NCI-H226 (cell line): ENCODE results near the gene LCA5L.
A peak's percentile ranks its signal among the peaks of the same experiment; 100 is the strongest.
"Not testable (repeated sequence)": the region's sequence is repeated elsewhere in the genome, so short reads cannot be mapped to it uniquely, and the experiment has no call there.

ENCODE experiments used
- DNase-seq: peaks from one replicate; pipeline ENCODE4 v3.0.0-alpha.2; 2015

LCA5L gene

DNA sequence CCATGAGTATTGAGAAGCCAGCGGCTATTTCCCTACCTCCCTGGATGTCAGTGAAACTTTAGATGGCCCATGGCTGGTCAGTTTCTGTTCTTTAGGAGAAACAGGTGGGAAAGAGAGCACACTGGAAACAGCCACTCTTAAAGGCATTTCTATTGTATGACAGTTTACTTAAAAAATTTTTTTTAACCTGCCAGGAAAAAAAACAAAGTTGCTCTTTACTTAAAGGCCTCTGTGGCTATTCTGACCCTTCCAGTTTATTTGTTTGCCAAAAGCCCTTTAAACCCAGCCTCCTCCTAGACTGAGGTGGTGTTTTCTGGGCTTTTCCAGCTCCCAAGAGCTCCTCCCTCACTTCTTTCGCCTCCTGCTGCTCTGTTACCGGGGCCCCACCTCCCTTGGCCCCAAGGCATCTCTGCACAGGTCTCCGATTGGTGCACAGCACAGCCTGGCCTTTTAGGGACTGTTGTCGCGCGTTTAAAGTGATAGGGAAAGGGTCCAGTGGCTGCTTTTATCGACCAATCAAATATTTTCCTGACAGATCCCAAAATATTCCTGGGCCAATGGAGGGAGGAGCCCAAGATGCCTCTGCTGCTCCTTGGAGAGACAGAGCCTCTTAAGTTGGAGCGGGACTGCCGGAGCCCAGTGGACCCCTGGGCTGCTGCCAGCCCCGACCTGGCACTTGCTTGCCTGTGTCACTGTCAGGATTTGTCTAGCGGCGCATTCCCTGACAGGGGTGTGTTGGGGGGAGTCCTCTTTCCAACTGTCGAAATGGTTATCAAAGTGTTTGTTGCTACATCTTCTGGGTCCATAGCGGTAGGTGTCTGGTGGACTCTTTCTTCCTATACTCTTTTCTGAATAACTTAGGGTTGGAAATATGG lies 6.0 kb upstream of the LCA5L start, which contains the start of gene SH3BGR:
TSS of gene SH3BGR (plus strand) at position 639 of the 875 bp plus-strand sequence. CDS start at position 766, 127 bp downstream.
- DNase-seq, result no peak

- DNase-seq, result no peak
Measured at GRCh38 chr21:39447264-39447663, 1.7 kb upstream of the LCA5L start.

DNA sequence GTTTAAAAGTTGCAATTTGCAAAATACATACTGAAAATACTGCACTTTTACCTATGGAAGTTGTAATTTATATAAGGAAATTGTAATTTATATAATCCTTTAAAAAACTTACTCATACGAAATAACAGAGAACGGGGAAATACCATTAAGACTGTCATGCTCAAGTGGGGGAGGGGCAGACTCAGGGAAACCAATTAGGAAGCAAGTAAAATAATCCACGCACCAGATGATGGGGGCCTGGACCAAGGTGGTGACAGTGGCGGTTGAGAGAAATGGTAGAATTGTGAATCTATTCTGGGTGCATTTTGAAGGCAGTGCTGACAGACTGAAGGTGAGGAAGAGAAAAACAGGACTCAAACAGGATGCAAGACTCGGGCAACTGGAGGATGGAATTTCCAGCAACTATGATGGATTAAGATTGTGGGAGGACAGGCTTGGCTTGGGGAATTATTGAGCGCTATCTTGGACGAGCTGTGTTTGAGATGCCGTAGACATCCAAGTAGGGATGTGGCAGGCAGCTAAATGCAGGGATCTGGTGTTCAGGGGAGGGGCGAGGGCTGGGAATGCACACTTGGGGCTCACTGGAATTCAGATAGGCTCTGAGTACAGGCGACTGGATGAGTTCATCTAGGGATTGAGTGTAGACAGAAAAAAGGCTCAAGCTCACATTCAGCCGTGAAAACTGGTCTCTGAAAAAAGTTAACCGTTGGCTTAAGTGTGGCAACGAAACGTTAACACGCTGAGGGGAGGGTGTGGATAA lies 977 bp downstream of the LCA5L start:
- peak; percentile 55 for DNase-seq

GRCh38 chr21:39441502-39442475 lies 3.8 kb downstream of the LCA5L start:
- DNase-seq, result peak; percentile 10

DNA sequence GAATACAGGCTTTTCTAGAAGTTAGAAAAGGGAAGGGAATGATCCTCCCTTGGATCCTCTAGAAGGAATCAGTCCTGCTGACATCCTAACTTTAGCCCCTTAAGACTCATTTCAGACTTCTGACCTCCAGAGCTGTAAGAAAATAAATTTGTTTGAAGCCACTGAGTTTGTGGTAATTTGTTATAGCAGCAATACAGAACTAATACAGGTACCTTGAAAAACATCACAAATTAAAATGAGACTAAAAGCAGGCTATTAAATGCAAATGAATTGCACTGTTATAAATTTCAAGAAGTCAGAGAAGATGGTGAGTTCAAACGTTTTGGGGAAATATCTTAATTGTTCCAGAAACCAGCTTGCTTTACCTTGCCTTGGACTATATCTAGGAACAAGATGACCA lies 6.3 kb downstream of the LCA5L start:
- no peak for DNase-seq

GRCh38 chr21:39434950-39435349 lies 10.6 kb downstream of the LCA5L start:
- no peak for DNase-seq

DNA sequence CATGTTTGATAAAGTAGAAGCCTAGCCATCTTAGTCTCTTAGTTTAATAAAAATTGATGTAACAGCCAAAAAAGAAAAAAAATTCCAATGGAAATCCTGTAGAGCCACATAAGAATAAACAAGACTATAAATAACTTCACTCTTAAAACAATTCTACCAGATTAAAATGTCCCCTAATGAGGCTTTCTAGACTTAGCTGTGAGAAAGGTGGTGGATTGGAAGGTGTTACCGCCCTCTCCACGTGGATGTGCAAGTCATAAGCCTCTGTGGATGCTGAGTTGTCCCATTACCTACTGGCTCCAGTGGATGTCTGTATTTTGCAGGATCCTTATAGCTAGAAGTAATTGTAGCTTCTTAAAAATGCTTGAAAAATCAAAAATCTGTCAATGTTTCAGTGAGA lies 14.6 kb downstream of the LCA5L start:
- DNase-seq, result no peak

DNA sequence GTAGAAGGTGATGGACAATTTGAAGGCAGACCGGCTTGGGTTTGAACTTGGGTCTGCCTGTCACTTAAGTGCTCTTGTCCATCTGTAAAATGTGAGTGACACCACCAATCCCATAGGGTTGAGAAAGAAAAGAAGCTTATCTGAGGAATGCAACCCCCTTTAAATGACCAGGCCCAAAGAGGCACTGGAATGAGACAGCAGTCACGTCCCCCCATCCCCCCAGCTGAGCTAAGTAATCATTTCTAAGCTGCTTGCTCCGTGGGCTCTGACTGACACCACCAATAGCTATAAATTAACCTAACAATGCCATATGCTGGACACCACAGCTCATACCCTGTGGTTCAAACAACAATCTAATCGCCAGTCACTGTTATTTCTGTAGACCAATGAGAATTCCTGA lies 15.1 kb downstream of the LCA5L start:
- DNase-seq, result no peak

- DNase-seq, result no peak
Measured at GRCh38 chr21:39430016-39430415, 15.6 kb downstream of the LCA5L start.

- no peak for DNase-seq
Measured at GRCh38 chr21:39429445-39429844, 16.1 kb downstream of the LCA5L start.

- no peak for DNase-seq
Measured at GRCh38 chr21:39422527-39423241, 22.9 kb downstream of the LCA5L start.

DNA sequence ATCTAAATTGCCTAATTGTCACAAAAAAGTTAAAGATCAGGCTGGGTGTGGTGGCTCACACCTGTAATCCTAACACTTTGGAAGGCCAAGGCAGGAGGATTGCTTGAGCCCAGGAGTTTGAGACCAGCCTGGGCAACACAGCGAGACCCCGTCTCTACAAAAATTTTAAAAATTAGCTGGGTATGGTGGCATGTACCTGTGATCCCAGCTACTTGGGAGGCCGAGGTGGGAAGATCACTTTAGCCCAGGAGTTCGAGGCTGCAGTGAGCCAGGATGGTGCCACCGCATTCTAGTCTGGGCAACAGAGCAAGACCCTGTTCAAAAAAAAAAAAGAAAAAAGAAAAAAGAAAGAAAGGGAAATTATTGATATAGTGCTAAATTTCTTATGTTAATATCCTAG lies 26.4 kb downstream of the LCA5L start:
- DNase-seq, result not testable (repeated sequence)

GRCh38 chr21:39406065-39406464 lies 39.5 kb downstream of the LCA5L start:
- DNase-seq, result no peak

GRCh38 chr21:39400173-39400572 lies 45.4 kb downstream of the LCA5L start:
- no peak for DNase-seq

DNA sequence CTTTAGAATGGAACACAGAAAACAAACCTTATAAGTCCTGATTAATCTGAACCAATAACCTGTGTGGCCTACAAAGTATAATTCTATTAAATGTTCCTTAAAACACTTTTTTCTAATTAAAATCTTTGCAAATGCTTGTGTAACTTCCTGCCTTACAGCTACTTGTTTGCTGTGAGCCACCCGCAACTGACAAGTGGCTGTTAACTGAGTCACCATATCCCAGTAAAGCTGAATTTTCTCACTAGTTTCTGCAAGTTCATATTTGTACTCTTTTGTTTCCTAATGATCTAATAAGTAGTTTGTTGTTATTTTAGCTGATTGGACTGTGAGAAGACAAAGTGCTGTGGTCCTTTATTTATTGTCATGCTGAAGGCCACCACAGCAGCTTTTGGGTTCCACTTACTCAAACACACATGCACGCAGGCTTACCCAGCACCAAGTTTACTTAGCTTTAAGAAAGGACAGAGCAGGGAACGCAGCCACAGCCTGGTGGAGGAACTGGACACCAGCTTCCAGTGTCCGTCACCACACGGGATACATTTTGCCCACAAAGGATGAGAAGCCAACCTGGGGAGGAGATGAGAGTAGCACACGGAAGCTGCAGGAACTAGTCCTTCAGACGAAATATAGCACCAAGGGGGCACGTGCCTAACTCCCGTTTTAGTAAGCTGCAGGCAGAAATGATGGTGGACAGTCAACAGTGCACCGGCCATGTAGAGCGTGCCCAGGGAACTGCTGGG lies 47.8 kb downstream of the LCA5L start:
- DNase-seq, result no peak

GRCh38 chr21:39392981-39393380 lies 52.6 kb downstream of the LCA5L start:
- DNase-seq, result no peak

GRCh38 chr21:39390212-39390765 lies 55.3 kb downstream of the LCA5L start:
- no peak for DNase-seq

DNA sequence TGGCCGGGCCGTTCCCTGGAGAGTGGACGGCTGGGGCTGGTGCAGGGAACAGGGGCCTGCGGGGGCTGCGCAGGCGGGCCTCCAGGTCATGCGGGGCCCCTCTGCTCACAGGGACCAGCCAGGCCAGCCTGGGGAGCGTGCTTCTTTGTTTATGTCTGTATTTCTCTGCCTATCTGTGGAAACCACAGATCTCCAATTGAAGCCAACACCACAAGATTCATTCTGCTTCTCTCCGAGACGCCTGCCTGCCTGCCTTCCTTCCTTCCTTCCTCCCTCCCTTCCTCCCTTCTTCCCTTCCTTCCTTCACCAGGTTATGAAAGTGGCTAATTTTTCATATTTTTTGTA lies 56.8 kb downstream of the LCA5L start:
- no peak for DNase-seq

- peak; percentile 76 for DNase-seq
Measured at GRCh38 chr21:39388038-39388810, 57.4 kb downstream of the LCA5L start.

GRCh38 chr21:39387461-39388037 lies 58.0 kb downstream of the LCA5L start:
- peak; percentile 76 for DNase-seq
